H1 (cell line): ENCODE results near the gene CCL26. TPM values are rescaled to one million over a fixed set of nuclear protein-coding genes. Genes with fewer than 3 reads are reported as not detected.

Experiments
- CTCF ChIA-PET: fragments of 300-600 bp; sonication (Branson Sonifier 250); formaldehyde crosslinking; loops from one replicate; lab custom pipeline; 2021; ENCODE audit not compliant: partially characterized antibody; lab: Charles Lee
- POLR2A ChIA-PET: fragments of 300-600 bp; sonication (Branson Sonifier 250); formaldehyde crosslinking; loops from one replicate; lab custom pipeline; 2021; ENCODE audit warnings: inconsistent platforms; ENCODE audit not compliant: partially characterized antibody; lab: Charles Lee
- DNase-seq, 2 experiments: peaks; one replicate each; pipeline versions ENCODE4 v3.0.0 to v3.0.0-alpha.2; 2010 to 2022; ENCODE audit warnings: low spot score in 2 of 2, low read depth in 1 of 2, mixed read lengths in 1 of 2
- FAIRE-seq: peaks from 2 replicates; lab custom pipeline; 2011; peaks lifted over from hg19 to GRCh38; lab: Jason Lieb, UNC
- H2AFZ ChIP-seq: 2 replicates; pipeline ENCODE4 v1.8.1; 2012; ENCODE audit warnings: low read length, inconsistent platforms
- H2AK5ac ChIP-seq: 2 replicates; pipeline ENCODE4 v1.6.1; 2013; ENCODE audit warnings: low read depth, low read length
- H2BK120ac ChIP-seq: replicated peaks from 2 replicates; pipeline ENCODE3; 2013; ENCODE audit warnings: low read depth, low read length, inconsistent platforms
- H2BK12ac ChIP-seq: 2 replicates; pipeline ENCODE4 v1.6.1; 2013; ENCODE audit warnings: low read depth, low read length
- H2BK15ac ChIP-seq: 2 replicates; pipeline ENCODE4 v1.6.1; 2013; ENCODE audit warnings: low read length
- H2BK20ac ChIP-seq: 2 replicates; pipeline ENCODE4 v1.6.1; 2013; ENCODE audit warnings: low read length
- H2BK5ac ChIP-seq: 2 replicates; pipeline ENCODE4 v1.6.1; 2013; ENCODE audit warnings: low read depth, low read length
- H3K14ac ChIP-seq: 2 replicates; pipeline ENCODE4 v1.6.1; 2013; ENCODE audit warnings: inconsistent platforms; ENCODE audit not compliant: insufficient read length
- H3K18ac ChIP-seq: 2 replicates; pipeline ENCODE4 v1.6.1; 2013; ENCODE audit warnings: low read length; ENCODE audit errors: extremely low read depth
- H3K23ac ChIP-seq: 2 replicates; pipeline ENCODE4 v1.6.1; 2013; ENCODE audit warnings: inconsistent platforms; ENCODE audit not compliant: insufficient read length
- H3K23me2 ChIP-seq: 2 replicates; pipeline ENCODE4 v1.6.1; 2013; ENCODE audit warnings: low read depth, low read length
- H3K27ac ChIP-seq: 2 replicates; pipeline ENCODE4 v1.6.1; 2011; ENCODE audit warnings: low read depth, low read length, inconsistent platforms
- H3K27me3 ChIP-seq, 4 experiments: replicated peaks in 1 of 4; 1 replicate in 1 of 4; 2 replicates in 3 of 4; pipeline versions ENCODE4 v1.6.1 to v1.8.1; 2011 to 2013; ENCODE audit warnings: low read length in 3 of 4, mild to moderate bottlenecking in 3 of 4, inconsistent platforms in 2 of 4, mixed read lengths in 2 of 4, moderate library complexity in 1 of 4; ENCODE audit not compliant: control insufficient read depth in 3 of 4, insufficient read depth in 3 of 4; ENCODE audit errors: extremely low read depth in 1 of 4
- H3K36me3 ChIP-seq, 4 experiments: 2 replicates each; pipeline versions ENCODE4 v1.6.1 to v1.8.1; 2011 to 2013; ENCODE audit warnings: mild to moderate bottlenecking in 4 of 4, low read length in 3 of 4, moderate library complexity in 2 of 4, control low read depth in 1 of 4, inconsistent platforms in 1 of 4; ENCODE audit not compliant: insufficient read depth in 4 of 4, control insufficient read depth in 2 of 4
- H3K4ac ChIP-seq: replicated peaks from 2 replicates; pipeline ENCODE3; 2013; ENCODE audit warnings: low read length, low read depth, mixed read lengths, inconsistent platforms; ENCODE audit not compliant: insufficient read length
- H3K4me1 ChIP-seq, 4 experiments: replicated peaks in 1 of 4; 1 replicate in 1 of 4; 2 replicates in 3 of 4; pipeline versions ENCODE4 v1.6.1 to v1.8.1; 2011 to 2013; ENCODE audit warnings: low read length in 3 of 4, inconsistent platforms in 2 of 4, mixed read lengths in 1 of 4; ENCODE audit not compliant: insufficient read depth in 4 of 4, control insufficient read depth in 3 of 4
- H3K4me2 ChIP-seq, 2 experiments: 2 replicates each; pipeline versions ENCODE4 v1.6.1 to v1.8.1; 2011 to 2013; ENCODE audit warnings: low read depth in 2 of 2, low read length in 2 of 2, control low read depth in 1 of 2, inconsistent platforms in 1 of 2, mild to moderate bottlenecking in 1 of 2; ENCODE audit not compliant: insufficient read depth in 1 of 2
- H3K4me3 ChIP-seq, 4 experiments: fragments of 200-600, 300-600 bp in 1 of 4; sonication (generic), shearing (Covaris generic), sonication (Bioruptor Twin) in 1 of 4; 2 replicates each; pipeline versions ENCODE4 v1.5.1 to v1.8.1; 2011 to 2016; ENCODE audit warnings: low read length in 4 of 4, low read depth in 3 of 4, control low read depth in 2 of 4, inconsistent platforms in 2 of 4, mild to moderate bottlenecking in 2 of 4, mixed read lengths in 1 of 4, moderate library complexity in 1 of 4; ENCODE audit not compliant: insufficient read depth in 2 of 4; ENCODE audit errors: extremely low read depth in 1 of 4
- H3K56ac ChIP-seq: replicated peaks from 2 replicates; pipeline ENCODE3; 2013; ENCODE audit warnings: low read depth, mild to moderate bottlenecking, mixed read lengths, low read length, inconsistent platforms; ENCODE audit not compliant: insufficient read length
- H3K79me1 ChIP-seq: 2 replicates; pipeline ENCODE4 v1.6.1; 2013; ENCODE audit warnings: low read depth, low read length, control low read depth
- H3K79me2 ChIP-seq, 2 experiments: 2 replicates each; pipeline versions ENCODE4 v1.6.1 to v1.8.1; 2012 to 2013; ENCODE audit warnings: low read length in 2 of 2, mild to moderate bottlenecking in 2 of 2, inconsistent platforms in 1 of 2; ENCODE audit not compliant: insufficient read depth in 2 of 2, control insufficient read depth in 1 of 2
- H3K9ac ChIP-seq, 4 experiments: replicated peaks in 1 of 4; 1 replicate in 1 of 4; 2 replicates in 3 of 4; pipeline versions ENCODE4 v1.6.1 to v1.8.1; 2011 to 2013; ENCODE audit warnings: low read depth in 3 of 4, low read length in 3 of 4, control low read depth in 2 of 4, mild to moderate bottlenecking in 2 of 4, moderate library complexity in 2 of 4, inconsistent platforms in 1 of 4; ENCODE audit errors: extremely low read depth in 1 of 4
- H3K9me3 ChIP-seq, 2 experiments: 2 replicates each; pipeline versions ENCODE4 v1.6.1 to v1.8.1; 2012 to 2013; ENCODE audit warnings: mild to moderate bottlenecking in 2 of 2, moderate library complexity in 2 of 2, control low read depth in 1 of 2, inconsistent platforms in 1 of 2, low read depth in 1 of 2, low read length in 1 of 2, mixed read lengths in 1 of 2; ENCODE audit not compliant: insufficient read depth in 2 of 2
- H4K20me1 ChIP-seq, 2 experiments: replicated peaks in 1 of 2; 2 replicates each; pipeline versions ENCODE3 to v1.8.1; 2011 to 2013; ENCODE audit warnings: inconsistent platforms in 2 of 2, low read length in 2 of 2, mild to moderate bottlenecking in 1 of 2; ENCODE audit not compliant: insufficient read depth in 2 of 2, control insufficient read depth in 1 of 2
- H4K5ac ChIP-seq: 2 replicates; pipeline ENCODE4 v1.6.1; 2013; ENCODE audit warnings: low read length, low read depth, mixed read lengths, inconsistent platforms; ENCODE audit not compliant: insufficient read length
- H4K8ac ChIP-seq: 2 replicates; pipeline ENCODE4 v1.8.0; 2013; ENCODE audit warnings: mild to moderate bottlenecking, moderate library complexity, low read length, inconsistent platforms; ENCODE audit not compliant: insufficient read depth; ENCODE audit errors: extremely low read depth
- H4K91ac ChIP-seq: replicated peaks from 2 replicates; pipeline ENCODE3; 2013; ENCODE audit warnings: low read length, mixed read lengths, inconsistent platforms; ENCODE audit not compliant: insufficient read length
- RAD21 ChIP-seq, 2 experiments: IDR thresholded peaks in 1 of 2; conservative IDR thresholded peaks in 1 of 2; 2 replicates each; pipeline ENCODE4 v1.6.1; 2011; ENCODE audit warnings: low read depth in 2 of 2, low read length in 2 of 2, improper control_type of control experiment in 1 of 2, inconsistent platforms in 1 of 2, mild to moderate bottlenecking in 1 of 2, moderate library complexity in 1 of 2
- WGBS, 2 experiments: shearing (Covaris generic) in 1 of 2; methylation state at CpG; one replicate each; pipeline versions ENCODE4 v1.1.6 to v1.1.7; 2013 to 2015; ENCODE audit warnings: low lambda C conversion rate in 2 of 2, mixed read lengths in 2 of 2, inconsistent platforms in 1 of 2, low coverage in 1 of 2, missing lambda C conversion rate in 1 of 2; ENCODE audit not compliant: insufficient replicate concordance in 2 of 2, insufficient coverage in 1 of 2, insufficient read length in 1 of 2; ENCODE audit errors: extremely low coverage in 1 of 2, missing lambda C conversion rate in 1 of 2; 5-methylcytosine and 5-hydroxymethylcytosine counted together
- polyA plus RNA-seq, 7 experiments: library from polyadenylated mRNA; depleted of rRNA in 3 of 7; stranded (reverse) in 5 of 7; unstranded in 2 of 7; fragments of >200 nt in 5 of 7; fragments of 200-250 nt in 2 of 7; gene quantifications; 1 replicate in 5 of 7; 2 replicates in 1 of 7; 4 replicates in 1 of 7; pipeline versions ENCODE4 v1.2.1 to v1.2.3, GENCODE V29; 2011 to 2013; ENCODE audit warnings: missing spikeins in 2 of 7, mixed read lengths in 2 of 7
- total RNA-seq: library from RNA; stranded (reverse); fragmentation: NEBNext Ultra II Directional; extraction: Animal tissue kit (Norgen Biotek cat#: 25700); gene quantifications from 2 replicates; pipeline ENCODE4 v1.2.1, GENCODE V29; 2021

The CCL26 gene
- total and polyA plus RNA-seq, 2 of the 8 experiments (the other 6 are each of a cell fraction or from before 2014, with no cell fraction given) = 8.7 to 14.9 TPM

- ChIA-PET POLR2A (no interaction called here), CTCF (interaction anchor here (0.6 to 1.4 kb wide), 2 partner anchors 37 to 134 kb away, joined by 3 to 5 read pairs; no protein-coding TSS in a partner anchor)
- no peaks in the 10 kb centered on the region for H3K79me2 ChIP-seq
- H3K23ac ChIP-seq = no peak overlapping the region
- no peak overlapping the region for H4K8ac ChIP-seq
- H3K14ac ChIP-seq = no peak overlapping the region
- no peak overlapping the region for H2BK5ac ChIP-seq
- no peak overlapping the region for H2BK12ac ChIP-seq
- H2AFZ ChIP-seq = no peak overlapping the region
- H3K4me2 ChIP-seq = no peak overlapping the region
- H2BK120ac ChIP-seq = no peak overlapping the region
- H4K20me1 ChIP-seq = no peaks in the 10 kb centered on the region
- H3K9ac ChIP-seq = no peak overlapping the region
- no peak overlapping the region for H3K56ac ChIP-seq
- no peak overlapping the region for H3K4me3 ChIP-seq
- no peak for DNase-seq
- no peaks in the 10 kb centered on the region for H3K27me3 ChIP-seq
- H3K36me3 ChIP-seq = no peaks in the 10 kb centered on the region
- H3K79me1 ChIP-seq = no peaks in the 10 kb centered on the region
- WGBS, 2 experiments = 88% methylated on average over 5 of the region's 5 CpGs; no CpG with 5 or more reads in 1 of the 2 experiments
- H3K4ac ChIP-seq = no peak overlapping the region
- FAIRE-seq = no peak
- H3K23me2 ChIP-seq = no peaks in the 10 kb centered on the region
- H4K5ac ChIP-seq = no peak overlapping the region
- no peaks in the 10 kb centered on the region for H3K9me3 ChIP-seq
- H3K27ac ChIP-seq = no peak overlapping the region
- TF ChIP-seq RAD21 (IDR thresholded peaks at IDR 0.05 in 1 of 2, conservative IDR thresholded peaks at IDR 0.05 in 1 of 2; ENCODE audit: low read depth in 2 of 2, low read length in 2 of 2) = no peak
- H2BK20ac ChIP-seq = no peak overlapping the region
- H2BK15ac ChIP-seq = no peak overlapping the region
- no peak overlapping the region for H4K91ac ChIP-seq
- H2AK5ac ChIP-seq = no peak overlapping the region
- H3K18ac ChIP-seq = no peak overlapping the region
- H3K4me1 ChIP-seq = no peaks in the 10 kb centered on the region
These were observed 52.4 kb downstream of the CCL26 start for GRCh38 chr7:75719626-75720025.

Other genes with a start within 250 kb of the CCL26 start
- gene HIP1, start 33.3 kb downstream of the CCL26 start, total RNA-seq = 93.0 and 108 TPM in 2 replicates
- gene HIP1, start 33.3 kb downstream of the CCL26 start, polyA plus RNA-seq (2011; rRNA removed) = 49.8 and 51.8 TPM in 2 replicates
- not detected in 2 replicates for gene CCL24, start 41.6 kb upstream of the CCL26 start, total RNA-seq
- gene CCL24, start 41.6 kb upstream of the CCL26 start, polyA plus RNA-seq (2011; rRNA removed) = not detected in 2 replicates
- gene RHBDD2, start 106.8 kb upstream of the CCL26 start, total RNA-seq = 28.3 and 29.5 TPM in 2 replicates
- gene RHBDD2, start 106.8 kb upstream of the CCL26 start, polyA plus RNA-seq (2011; rRNA removed) = 65.5 and 83.6 TPM in 2 replicates
- 127 and 144 TPM in 2 replicates for gene POR, start 142.9 kb upstream of the CCL26 start, total RNA-seq
- gene POR, start 142.9 kb upstream of the CCL26 start, polyA plus RNA-seq (2011; rRNA removed) = 98.7 and 213 TPM in 2 replicates
- gene TMEM120A, start 222.4 kb upstream of the CCL26 start, total RNA-seq = 15.6 and 21.2 TPM in 2 replicates
- gene TMEM120A, start 222.4 kb upstream of the CCL26 start, polyA plus RNA-seq (2011; rRNA removed) = 48.8 and 49.9 TPM in 2 replicates